Endothelial cell of umbilical vein (primary cell): ENCODE measurements around the gene PDE6C. TPM values are rescaled to one million over a fixed set of nuclear protein-coding genes. Genes with fewer than 3 reads are reported as not detected.

ENCODE experiments used
- BruUV-seq: library from RNA; stranded (reverse); fragments of 400-500 nt; replicated peaks from 2 replicates; lab custom pipeline; 2021; lab: Mats Ljungman, UMichigan
- CTCF ChIA-PET: fragments of 300-600, 350-600 bp; sonication (Branson Sonifier 250); formaldehyde crosslinking; loops from one replicate; lab custom pipeline; 2021; ENCODE audit warnings: antibody characterized with exemption, inconsistent platforms; lab: Charles Lee
- POLR2A ChIA-PET: fragments of 300-600, 350-600 bp; sonication (Branson Sonifier 250); formaldehyde crosslinking; loops from one replicate; lab custom pipeline; 2021; ENCODE audit warnings: antibody characterized with exemption, inconsistent platforms; lab: Charles Lee
- DNase-seq: peaks from one replicate; pipeline ENCODE4 v3.0.0-alpha.2; 2011; ENCODE audit warnings: low read depth, low spot score
- FAIRE-seq: peaks from 2 replicates; lab custom pipeline; 2011; peaks lifted over from hg19 to GRCh38; lab: Jason Lieb, UNC
- H2AFZ ChIP-seq: 2 replicates; pipeline ENCODE4 v1.6.0; 2012; ENCODE audit warnings: low read depth, low read length, control low read depth, inconsistent platforms
- H3K27ac ChIP-seq: 2 replicates; pipeline ENCODE4 v1.5.1; 2011; ENCODE audit warnings: low read depth, mild to moderate bottlenecking, control low read depth, low read length, moderate library complexity; ENCODE audit not compliant: insufficient read depth
- H3K27me3 ChIP-seq, 2 experiments: 2 replicates each; pipeline versions ENCODE4 v1.6.0 to v1.6.1; 2011; ENCODE audit warnings: low read length in 2 of 2, mixed read lengths in 1 of 2; ENCODE audit not compliant: control insufficient read depth in 2 of 2, insufficient read depth in 2 of 2
- H3K36me3 ChIP-seq, 2 experiments: 2 replicates in 1 of 2; 3 replicates in 1 of 2; pipeline ENCODE4 v1.5.1; 2011; ENCODE audit warnings: low read length in 2 of 2, mild to moderate bottlenecking in 1 of 2, moderate library complexity in 1 of 2; ENCODE audit not compliant: control insufficient read depth in 2 of 2, insufficient read depth in 2 of 2; ENCODE audit errors: extremely low read depth in 1 of 2
- H3K4me1 ChIP-seq: 3 replicates; pipeline ENCODE4 v1.5.1; 2011; ENCODE audit warnings: mild to moderate bottlenecking, low read length; ENCODE audit not compliant: control insufficient read depth, insufficient read depth; ENCODE audit errors: extremely low read depth
- H3K4me2 ChIP-seq: 2 replicates; pipeline ENCODE4 v1.6.1; 2011; ENCODE audit warnings: low read length, control low read depth, mixed read lengths; ENCODE audit not compliant: insufficient read depth
- H3K4me3 ChIP-seq, 3 experiments: fragments of 200-600 bp in 1 of 3; sonication (generic), shearing (Covaris generic) in 1 of 3; replicated peaks in 1 of 3; 2 replicates each; pipeline ENCODE4 v1.5.1; 2011 to 2016; ENCODE audit warnings: control low read depth in 3 of 3, low read length in 3 of 3, mild to moderate bottlenecking in 2 of 3, inconsistent platforms in 1 of 3, low read depth in 1 of 3, moderate library complexity in 1 of 3; ENCODE audit not compliant: insufficient read depth in 1 of 3
- H3K79me2 ChIP-seq: 2 replicates; pipeline ENCODE4 v1.6.0; 2012; ENCODE audit warnings: low read length, inconsistent platforms; ENCODE audit not compliant: control insufficient read depth, insufficient read depth
- H3K9ac ChIP-seq: replicated peaks from 2 replicates; pipeline ENCODE3; 2011; ENCODE audit warnings: low read length, control low read depth; ENCODE audit not compliant: insufficient read depth; ENCODE audit errors: extremely low read depth
- H3K9me1 ChIP-seq: replicated peaks from 3 replicates; pipeline ENCODE4 v1.6.0; 2011; ENCODE audit warnings: mild to moderate bottlenecking, low read length; ENCODE audit not compliant: control insufficient read depth, insufficient read depth; ENCODE audit errors: extremely low read depth
- H3K9me3 ChIP-seq: replicated peaks from 2 replicates; pipeline ENCODE4 v1.5.1; 2012; ENCODE audit warnings: low read length, inconsistent platforms; ENCODE audit not compliant: control insufficient read depth, insufficient read depth
- H4K20me1 ChIP-seq: replicated peaks from 2 replicates; pipeline ENCODE3; 2011; ENCODE audit warnings: mild to moderate bottlenecking, low read length; ENCODE audit not compliant: control insufficient read depth, insufficient read depth; ENCODE audit errors: extremely low read depth
- CTCF ChIP-seq, 2 donors: IDR thresholded peaks; 1 replicate in 1 of 2; 2 replicates in 1 of 2; pipeline ENCODE4 v1.5.1; 2011; ENCODE audit warnings: low read length in 2 of 2, mild to moderate bottlenecking in 2 of 2, moderate library complexity in 2 of 2, control low read depth in 1 of 2, inconsistent platforms in 1 of 2, low read depth in 1 of 2; ENCODE audit not compliant: insufficient read depth in 1 of 2; ENCODE audit errors: extremely low read depth in 1 of 2
- EZH2 ChIP-seq: IDR thresholded peaks from 2 replicates; pipeline ENCODE4 v1.6.1; 2012; ENCODE audit warnings: borderline replicate concordance, low read depth, mild to moderate bottlenecking, moderate library complexity, low read length, inconsistent platforms; ENCODE audit not compliant: severe bottlenecking
- FOS ChIP-seq: IDR thresholded peaks from 2 replicates; pipeline ENCODE4 v1.6.1; 2011; ENCODE audit warnings: mild to moderate bottlenecking, low read length, moderate library complexity, borderline replicate concordance; ENCODE audit not compliant: insufficient read depth
- GATA2 ChIP-seq: IDR thresholded peaks from 2 replicates; pipeline ENCODE4 v1.7.0; 2011; ENCODE audit warnings: low read depth, mild to moderate bottlenecking, moderate library complexity, mixed read lengths, low read length; ENCODE audit not compliant: insufficient read length, insufficient read depth
- JUN ChIP-seq: IDR thresholded peaks from 2 replicates; pipeline ENCODE4 v1.6.1; 2011; ENCODE audit warnings: borderline replicate concordance, low read depth; ENCODE audit not compliant: insufficient read length, insufficient read depth
- MYC ChIP-seq: IDR thresholded peaks from one replicate; pipeline ENCODE4 v1.6.1; 2011; ENCODE audit warnings: mild to moderate bottlenecking, low read depth, low read length
- POLR2A ChIP-seq: IDR thresholded peaks from 2 replicates; pipeline ENCODE4 v1.6.1; 2012; ENCODE audit warnings: low read depth, mild to moderate bottlenecking, control low read depth, low read length
- POLR2AphosphoS5 ChIP-seq: IDR thresholded peaks from 2 replicates; pipeline ENCODE4 v1.6.1; 2012; ENCODE audit warnings: low read depth, mild to moderate bottlenecking, control low read depth, low read length, moderate library complexity; ENCODE audit not compliant: insufficient read depth
- dilution Hi-C: fragments of 300-500 bp; cut with MboI; formaldehyde crosslinking; loops from one replicate; pipeline ENCODE4 v1.15.0; 2019; ENCODE audit warnings: low sequenced_read_pairs; ENCODE audit not compliant: extremely low pct_ligation_motif_present
- intact Hi-C: fragments of 100-400 bp; cut with micrococcal nuclease; formaldehyde crosslinking; loops from one replicate; pipeline ENCODE4 v1.10.0; 2022
- polyA plus RNA-seq, 4 experiments: library from polyadenylated mRNA; depleted of rRNA in 3 of 4; stranded (reverse) in 3 of 4; unstranded in 1 of 4; fragments of >200 nt; gene quantifications; 2 replicates each; pipeline versions ENCODE4 v1.2.1 to v1.2.3, GENCODE V29; 2011 to 2012; ENCODE audit warnings: missing spikeins in 1 of 4
- total RNA-seq: library from RNA; stranded (reverse); gene quantifications from 2 replicates; pipeline ENCODE4 v1.2.3, GENCODE V29; 2021
- TF ChIP-seq, protein P1 (sequence below): IDR thresholded peaks from 2 replicates; pipeline ENCODE4 v1.6.1; 2011; ENCODE audit not compliant: insufficient read depth, insufficient read length

PDE6C gene
- total and polyA plus RNA-seq, 2 donors (not counting 3 experiments of a cell fraction or from before 2014, with no cell fraction given) = not detected

- no peaks in the 10 kb centered on the region for H3K9me1 ChIP-seq
- peak within 1 kb of the TSS; percentile 33 for H2AFZ ChIP-seq
- dilution Hi-C loops (no loop called here), intact Hi-C loops (no loop called here)
- no peak within 1 kb of the TSS for H3K4me2 ChIP-seq
- ChIA-PET POLR2A (no interaction called here), CTCF (no interaction called here)
- no peaks in the 10 kb centered on the region for H4K20me1 ChIP-seq
- H3K4me1 ChIP-seq = no peaks in the 10 kb centered on the region
- peak; percentile 53 for TF ChIP-seq EZH2
- TF ChIP-seq FOS = no peak
- H3K9me3 ChIP-seq = no peaks in the 10 kb centered on the region
- FAIRE-seq (no peak), DNase-seq (no peak)
- H3K36me3 ChIP-seq = no peaks in the 10 kb centered on the region
- H3K27ac ChIP-seq = no peak within 1 kb of the TSS
- BruUV-seq = no TSS peak
- peaks cover 28 to 52% of the 10 kb centered on the region in 2 experiments for H3K27me3 ChIP-seq
- H3K79me2 ChIP-seq = no peaks in the 10 kb centered on the region
- no peak within 1 kb of the TSS for H3K4me3 ChIP-seq
- H3K9ac ChIP-seq = no peak within 1 kb of the TSS
Observed at GRCh38 chr10:93601146-93601773, 11.1 kb upstream of the PDE6C start, which contains the start of gene RBP4. Gene RBP4 (minus strand): TSS chr10:93601235. CDS start chr10:93601028, 207 bp downstream.

DNA sequence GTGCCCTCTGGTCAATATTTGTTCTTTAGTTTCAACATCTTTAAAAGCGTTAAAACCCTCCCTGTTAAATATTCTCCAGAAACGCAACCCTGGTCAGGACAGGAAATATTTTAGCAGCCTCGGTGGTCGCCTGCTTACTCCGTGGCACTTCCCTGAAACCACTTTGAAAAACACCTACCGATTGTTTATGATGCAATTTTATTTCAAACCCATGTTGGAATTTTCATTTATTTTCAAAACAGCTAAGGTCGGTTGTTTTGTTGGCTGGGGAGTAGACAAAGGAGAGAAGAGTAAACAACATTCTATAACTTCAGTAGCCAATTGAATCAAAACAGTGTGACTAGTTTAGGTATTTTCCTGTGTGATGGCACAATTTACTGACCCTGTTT, 10.6 kb upstream of the PDE6C start:
- BruUV-seq = no TSS peak
- Histone ChIP-seq H2AFZ (no peak overlapping the region), H3K79me2 (no peaks in the 10 kb centered on the region), H3K9me1 (no peaks in the 10 kb centered on the region), H4K20me1 (no peaks in the 10 kb centered on the region), H3K4me1 (no peaks in the 10 kb centered on the region), H3K9ac (no peak overlapping the region), H3K27me3 (peaks cover 28 to 52% of the 10 kb centered on the region in 2 experiments), H3K9me3 (no peaks in the 10 kb centered on the region), H3K4me3 (no peak overlapping the region), H3K36me3 (no peaks in the 10 kb centered on the region), H3K27ac (no peak overlapping the region), H3K4me2 (no peak overlapping the region)
- no peak for FAIRE-seq
- intact Hi-C loops (no loop called here), dilution Hi-C loops (no loop called here)
- POLR2A ChIA-PET = no interaction called here
- CTCF ChIA-PET = no interaction called here
- DNase-seq = no peak
- no peak for TF ChIP-seq FOS
- no peak for TF ChIP-seq EZH2
- TF ChIP-seq MYC = no peak
- no peak for TF ChIP-seq POLR2AphosphoS5
- TF ChIP-seq, protein P1, sequence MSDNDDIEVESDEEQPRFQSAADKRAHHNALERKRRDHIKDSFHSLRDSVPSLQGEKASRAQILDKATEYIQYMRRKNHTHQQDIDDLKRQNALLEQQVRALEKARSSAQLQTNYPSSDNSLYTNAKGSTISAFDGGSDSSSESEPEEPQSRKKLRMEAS = no peak
- TF ChIP-seq CTCF (IDR thresholded peaks at IDR 0.05; ENCODE audit: extremely low read depth in 1 of 2, insufficient read depth in 1 of 2, low read depth in 1 of 2, low read length in 2 of 2) = no peak
- TF ChIP-seq JUN = no peak
- no peak for TF ChIP-seq POLR2A
- no peak for TF ChIP-seq GATA2
